Kidney capillary endothelial cell (primary cell): ENCODE results near the gene PPP1R15A.
"Not testable (repeated sequence)": the region's sequence is repeated elsewhere in the genome, so short reads cannot be mapped to it uniquely, and the experiment has no call there.

Experiments
- DNase-seq: peaks from one replicate; pipeline ENCODE4 v3.0.0-alpha.2; 2018; ENCODE audit warnings: low spot score

The PPP1R15A gene

DNA sequence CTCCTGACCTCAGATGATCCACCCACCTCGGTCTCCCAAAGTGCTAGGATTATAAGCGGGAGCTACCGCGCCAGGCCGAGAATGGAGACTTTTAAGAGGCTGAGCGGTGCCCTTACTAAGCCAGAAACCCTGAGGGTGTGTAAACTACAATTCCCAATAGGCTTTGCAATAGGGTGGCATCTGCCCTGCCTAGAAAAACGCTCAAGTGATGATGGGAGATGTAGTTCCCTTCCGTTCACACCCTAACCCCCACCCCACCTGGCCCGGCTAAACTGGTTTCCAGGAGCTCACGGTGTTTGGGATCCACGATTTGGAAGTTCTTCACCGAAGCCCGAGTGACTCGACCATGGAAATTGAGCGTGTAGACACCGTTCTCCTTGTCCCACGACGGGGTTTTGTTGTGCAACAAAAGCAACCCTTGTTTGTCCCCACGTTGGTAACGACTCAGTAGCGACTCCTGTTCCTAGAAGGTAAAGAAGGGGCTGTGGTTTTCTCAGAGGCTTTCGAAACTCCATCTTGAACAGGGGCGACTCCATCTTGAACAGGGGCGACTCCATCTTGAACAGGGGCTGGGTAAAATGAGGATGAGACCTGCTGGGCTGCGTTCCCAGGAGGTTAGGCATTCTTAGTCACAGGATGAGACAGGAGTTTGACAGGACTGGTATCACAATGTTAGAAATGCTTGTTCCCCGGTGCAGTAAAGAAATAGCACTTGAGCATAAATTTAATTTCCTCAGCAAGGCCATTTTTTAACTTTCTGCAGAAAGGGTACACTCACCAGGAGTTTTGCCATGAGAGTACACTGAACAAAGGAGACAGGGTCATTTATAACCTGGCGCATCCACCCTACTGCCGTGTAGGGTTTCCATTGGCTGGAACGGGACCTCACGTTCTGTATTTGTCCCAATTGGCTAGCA is 9.8 kb downstream of the PPP1R15A start:
- no peak for DNase-seq

DNA sequence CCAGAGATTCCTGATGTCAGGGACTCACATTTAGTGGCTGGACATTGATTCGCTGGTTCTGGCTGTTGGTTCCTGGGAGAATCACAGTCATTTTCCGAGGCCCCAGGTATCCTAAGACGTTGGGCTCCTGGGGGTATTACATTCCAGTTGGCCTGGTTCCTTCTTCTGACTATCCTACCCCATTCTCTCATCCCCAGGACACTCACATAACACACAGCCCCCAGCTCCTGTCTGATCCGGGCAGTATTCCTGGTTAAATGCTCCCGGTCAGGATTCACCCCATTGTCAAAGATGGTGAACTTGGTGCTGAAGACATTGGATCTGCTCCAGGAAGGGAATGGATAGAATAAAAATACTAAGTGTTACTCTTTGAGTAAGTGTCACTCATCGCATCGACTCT is 11.5 kb downstream of the PPP1R15A start:
- no peak for DNase-seq

DNA sequence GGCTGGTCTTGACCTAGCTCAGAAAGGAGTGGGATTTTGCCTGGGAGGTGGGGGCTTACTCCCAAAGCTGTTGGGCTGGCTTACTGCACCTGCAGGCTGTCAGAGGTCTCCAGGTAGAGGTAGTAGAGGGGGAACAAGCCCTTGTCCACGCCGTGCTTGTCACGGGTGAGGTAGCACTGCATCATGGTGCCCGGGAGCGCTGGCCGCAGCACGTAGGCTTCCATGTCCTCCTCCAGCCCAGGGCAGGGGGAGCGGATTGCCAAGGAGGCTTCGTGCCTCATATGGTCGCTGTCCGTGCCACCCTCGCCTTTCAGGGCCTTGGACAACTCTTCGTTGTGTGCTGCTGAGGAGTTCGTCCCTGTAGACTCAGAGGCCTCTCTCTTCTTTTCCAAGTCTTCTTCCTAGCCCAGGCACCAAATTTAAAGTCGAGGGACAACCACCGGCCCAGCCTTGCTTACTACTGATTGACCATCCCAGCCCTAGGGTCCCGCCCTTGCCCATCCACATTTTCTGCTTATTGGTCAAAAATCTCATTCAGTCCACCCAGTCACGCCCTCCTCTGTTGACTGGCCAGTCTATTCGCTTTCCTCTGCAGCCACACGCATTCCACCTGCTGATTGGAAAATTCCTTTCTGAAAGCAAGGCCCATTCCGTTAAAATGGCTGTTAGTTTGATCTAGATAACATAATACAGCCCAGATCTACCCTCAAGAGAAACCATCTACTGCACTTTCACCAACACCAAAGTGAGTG is 15.8 kb downstream of the PPP1R15A start:
- no peak for DNase-seq

- DNase-seq, result not testable (repeated sequence)
Observed at GRCh38 chr19:48889496-48889895, 17.3 kb downstream of the PPP1R15A start.

DNA sequence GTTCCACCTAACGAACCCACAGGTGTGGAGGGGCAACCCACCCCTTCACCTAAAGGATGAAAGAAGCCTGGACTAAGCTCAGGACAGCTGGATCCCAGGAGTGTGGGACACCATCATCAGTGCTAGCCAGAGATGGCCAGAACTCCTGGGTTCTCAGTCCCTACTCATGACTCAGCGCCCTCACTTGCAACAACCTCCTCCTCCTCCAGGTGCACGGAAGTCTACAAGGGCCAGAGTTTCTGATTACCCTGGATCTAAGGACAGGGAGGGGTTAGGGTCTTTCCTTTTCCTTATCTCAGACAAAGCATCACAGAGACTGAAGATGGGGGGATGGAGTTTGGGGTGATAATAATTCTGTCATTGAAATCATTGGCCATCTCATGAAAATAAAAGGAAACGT is 18.3 kb downstream of the PPP1R15A start:
- DNase-seq, result no peak

DNA sequence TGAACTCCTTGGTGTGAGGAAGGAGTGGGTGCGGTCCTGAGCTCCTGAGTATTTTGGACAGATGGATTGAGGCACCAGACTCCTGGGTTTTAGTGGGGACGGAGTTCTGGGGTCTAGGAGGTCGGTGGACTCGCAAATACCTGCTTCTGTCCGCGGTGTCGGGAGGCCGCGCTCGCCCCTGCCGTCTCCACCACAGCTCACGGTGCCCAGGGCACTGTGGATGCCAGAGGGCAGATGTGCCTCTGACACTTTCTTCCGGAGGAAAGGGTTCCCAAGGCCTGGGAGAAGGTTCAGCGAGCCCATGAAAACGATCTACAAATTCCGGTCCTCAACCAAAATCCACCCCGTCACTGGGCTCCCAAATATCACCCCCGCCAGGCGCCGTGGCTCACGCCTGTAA is 23.0 kb downstream of the PPP1R15A start:
- no peak for DNase-seq

DNA sequence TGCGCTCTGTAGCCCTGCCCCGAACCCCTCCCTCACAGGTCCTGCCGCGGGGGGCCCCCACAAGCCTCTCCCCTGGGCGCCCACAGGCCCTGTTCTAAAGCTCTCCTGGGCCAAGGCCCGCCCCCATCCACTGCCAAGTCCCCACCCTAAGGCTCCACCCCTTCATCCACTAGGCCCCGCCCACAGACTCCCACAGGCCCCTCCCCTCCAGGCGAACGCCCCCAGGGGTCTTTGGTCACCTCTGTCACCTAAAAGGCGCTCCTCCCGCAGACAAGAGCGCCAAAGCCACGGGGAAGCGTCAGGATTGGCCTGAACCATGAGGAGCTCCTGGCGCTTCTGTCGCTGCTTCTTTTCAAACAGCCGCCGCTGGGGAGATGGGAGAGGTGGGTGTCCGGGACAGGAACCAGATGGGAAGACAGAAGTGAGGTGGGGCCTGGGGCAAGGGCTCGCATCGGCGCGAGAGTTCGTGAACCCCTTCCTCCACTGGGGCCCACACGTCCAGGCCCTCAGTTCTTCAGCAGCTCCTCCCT is 24.0 kb downstream of the PPP1R15A start:
- no peak for DNase-seq

GRCh38 chr19:48897181-48897580 is 25.0 kb downstream of the PPP1R15A start:
- DNase-seq, result no peak

DNA sequence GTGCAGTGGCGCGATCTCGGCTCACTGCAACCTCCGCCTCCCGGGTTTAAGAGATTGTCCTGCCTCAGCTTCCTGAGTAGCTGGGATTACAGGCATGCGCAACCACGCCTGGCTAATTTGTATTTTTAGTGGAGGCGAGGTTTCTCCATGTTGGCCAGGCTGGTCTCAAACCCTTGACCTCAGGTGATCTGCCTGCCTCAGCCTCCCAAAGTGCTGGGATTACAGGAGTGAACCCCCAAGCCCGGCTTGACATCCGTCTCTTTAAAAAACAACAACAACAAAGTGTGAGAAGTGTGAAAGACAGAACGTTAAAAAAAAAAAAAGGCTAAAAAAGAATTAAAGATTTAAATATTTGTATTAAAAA is 27.1 kb downstream of the PPP1R15A start:
- DNase-seq, result not testable (repeated sequence)

- peak; percentile 97 for DNase-seq
Observed at GRCh38 chr19:48899781-48900476, 27.7 kb downstream of the PPP1R15A start, which contains the start of gene NUCB1. Gene NUCB1 (plus strand): TSS chr19:48900312. CDS start chr19:48900797, 485 bp downstream.

- DNase-seq, result no peak
Observed at GRCh38 chr19:48900477-48901406, 28.5 kb downstream of the PPP1R15A start.

DNA sequence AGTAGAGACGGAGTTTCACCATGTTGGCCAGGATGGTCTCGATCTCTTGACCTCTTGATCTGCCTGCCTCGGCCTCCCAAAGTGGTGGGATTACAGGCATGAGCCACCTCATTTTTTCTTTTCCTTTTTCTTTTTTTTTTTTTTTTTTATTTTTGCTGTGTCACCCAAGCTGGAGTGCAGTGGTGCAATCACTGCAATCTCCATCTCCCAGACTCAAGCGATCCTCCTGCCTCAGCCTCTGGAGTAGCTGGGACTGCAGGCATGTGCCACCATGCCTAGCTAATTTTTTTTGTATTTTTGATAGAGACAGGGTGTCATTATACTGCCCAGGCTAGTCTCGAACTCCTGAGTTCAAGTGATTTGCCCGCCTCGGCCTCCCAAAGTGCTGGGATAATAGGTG is 30.1 kb downstream of the PPP1R15A start:
- DNase-seq, result not testable (repeated sequence)

GRCh38 chr19:48903788-48904187 is 31.6 kb downstream of the PPP1R15A start:
- DNase-seq, result not testable (repeated sequence)

GRCh38 chr19:48905664-48906063 is 33.4 kb downstream of the PPP1R15A start:
- no peak for DNase-seq

- no peak for DNase-seq
Observed at GRCh38 chr19:48906324-48906723, 34.1 kb downstream of the PPP1R15A start.

- DNase-seq, result no peak
Observed at GRCh38 chr19:48907671-48908070, 35.5 kb downstream of the PPP1R15A start.

DNA sequence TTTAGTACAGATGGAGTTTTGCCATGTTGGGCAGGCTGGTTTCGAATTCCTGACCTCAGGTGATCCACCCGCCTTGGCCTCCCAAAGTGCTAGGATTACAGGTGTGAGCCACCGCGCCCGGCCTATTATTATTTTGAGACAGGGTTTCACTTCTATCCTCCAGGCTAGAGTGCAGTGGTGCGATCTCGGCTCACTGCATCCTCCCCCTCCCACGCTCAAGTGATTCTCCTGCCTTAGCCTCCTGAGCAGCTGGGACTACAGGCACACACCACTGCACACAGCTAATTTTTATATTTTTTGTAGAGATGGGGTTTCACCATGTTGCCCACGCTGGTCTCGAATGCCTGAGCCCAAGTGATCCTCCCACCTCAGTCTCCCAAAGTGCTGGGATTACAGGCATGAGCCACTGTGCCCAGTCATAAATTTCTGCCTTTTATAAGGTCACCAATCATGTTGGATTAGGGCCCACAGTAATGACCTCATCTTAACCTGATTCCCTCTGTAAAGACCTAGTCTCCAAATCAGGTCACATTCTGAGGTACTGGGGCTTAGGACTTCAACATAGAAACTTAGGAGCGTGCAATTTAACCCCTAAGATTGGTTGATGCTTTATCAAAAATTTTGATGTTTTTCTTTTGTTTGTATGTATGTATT is 37.3 kb downstream of the PPP1R15A start:
- not testable (repeated sequence) for DNase-seq

DNA sequence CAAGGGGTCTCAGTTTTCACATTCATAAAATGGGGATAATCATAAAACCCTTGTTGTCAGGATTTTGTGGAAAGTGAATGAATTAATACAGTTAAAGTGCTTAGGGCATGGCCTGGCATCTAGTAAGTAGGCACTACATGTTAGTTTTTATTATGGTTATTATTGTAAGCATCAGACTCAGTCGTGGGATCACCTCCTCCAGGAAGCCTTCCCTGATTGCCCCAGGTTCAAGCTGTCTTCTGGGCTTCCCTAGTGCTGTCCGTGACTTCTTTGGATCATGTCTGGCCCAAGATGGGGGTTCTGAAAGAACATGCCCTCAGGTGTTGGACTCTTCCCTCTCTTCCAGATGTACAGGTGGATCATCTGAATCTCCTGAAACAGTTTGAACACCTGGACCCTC is 38.6 kb downstream of the PPP1R15A start:
- no peak for DNase-seq

GRCh38 chr19:48913114-48913889 is 41.1 kb downstream of the PPP1R15A start:
- no peak for DNase-seq

- DNase-seq, result no peak
Observed at GRCh38 chr19:48914181-48914580, 42.0 kb downstream of the PPP1R15A start.
